GM10248 (cell line): ENCODE results near the gene FGD4.

Experiments used
- CTCF ChIA-PET: fragments of 300-600 bp; sonication (Branson Sonifier 250); formaldehyde crosslinking; extraction: SDS; loops from one replicate; lab custom pipeline; 2021; ENCODE audit warnings: antibody characterized with exemption; lab: Yijun Ruan, JAX
- POLR2A ChIA-PET: fragments of 350-650 bp; sonication (Branson Sonifier 250); formaldehyde crosslinking; extraction: SDS; loops from one replicate; lab custom pipeline; 2020; ENCODE audit warnings: antibody characterized with exemption; lab: Yijun Ruan, JAX
- DNase-seq: peaks from one replicate; pipeline ENCODE4 v3.0.0; 2012; ENCODE audit errors: extremely low spot score
- TF ChIP-seq, protein P1 (sequence below): IDR thresholded peaks from 2 replicates; pipeline ENCODE4 v1.5.1; 2012; ENCODE audit warnings: mild to moderate bottlenecking, low read depth; ENCODE audit errors: extremely low read depth, missing control alignments, control extremely low read depth

Gene FGD4

DNA sequence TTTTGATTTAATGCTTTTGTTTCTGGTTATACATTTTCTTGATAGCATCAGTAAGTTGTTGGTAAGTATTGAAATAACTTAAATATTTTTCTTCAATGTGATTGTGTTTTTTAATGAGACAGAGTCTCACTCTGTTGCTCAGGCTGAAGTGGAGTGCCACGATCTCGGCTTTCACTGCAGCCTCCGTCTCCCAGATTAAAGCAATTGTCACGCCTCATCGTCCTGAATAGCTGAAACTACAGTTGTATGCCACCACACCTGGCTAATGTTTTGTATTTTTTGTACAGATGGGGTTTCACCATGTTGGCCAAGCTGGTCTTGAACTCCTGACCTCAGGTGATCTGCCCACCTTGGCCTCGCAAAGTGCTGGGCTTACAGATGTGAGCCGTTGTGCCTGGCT is 78.8 kb downstream of the FGD4 start:
- TF ChIP-seq, protein P1, sequence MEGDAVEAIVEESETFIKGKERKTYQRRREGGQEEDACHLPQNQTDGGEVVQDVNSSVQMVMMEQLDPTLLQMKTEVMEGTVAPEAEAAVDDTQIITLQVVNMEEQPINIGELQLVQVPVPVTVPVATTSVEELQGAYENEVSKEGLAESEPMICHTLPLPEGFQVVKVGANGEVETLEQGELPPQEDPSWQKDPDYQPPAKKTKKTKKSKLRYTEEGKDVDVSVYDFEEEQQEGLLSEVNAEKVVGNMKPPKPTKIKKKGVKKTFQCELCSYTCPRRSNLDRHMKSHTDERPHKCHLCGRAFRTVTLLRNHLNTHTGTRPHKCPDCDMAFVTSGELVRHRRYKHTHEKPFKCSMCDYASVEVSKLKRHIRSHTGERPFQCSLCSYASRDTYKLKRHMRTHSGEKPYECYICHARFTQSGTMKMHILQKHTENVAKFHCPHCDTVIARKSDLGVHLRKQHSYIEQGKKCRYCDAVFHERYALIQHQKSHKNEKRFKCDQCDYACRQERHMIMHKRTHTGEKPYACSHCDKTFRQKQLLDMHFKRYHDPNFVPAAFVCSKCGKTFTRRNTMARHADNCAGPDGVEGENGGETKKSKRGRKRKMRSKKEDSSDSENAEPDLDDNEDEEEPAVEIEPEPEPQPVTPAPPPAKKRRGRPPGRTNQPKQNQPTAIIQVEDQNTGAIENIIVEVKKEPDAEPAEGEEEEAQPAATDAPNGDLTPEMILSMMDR = no peak
- no peak for DNase-seq
- CTCF ChIA-PET = interaction anchor here (0.8 to 1.0 kb wide), 2 partner anchors 17 to 1075 kb away, joined by 3 read pairs; no protein-coding TSS in a partner anchor
- POLR2A ChIA-PET = no interaction called here

DNA sequence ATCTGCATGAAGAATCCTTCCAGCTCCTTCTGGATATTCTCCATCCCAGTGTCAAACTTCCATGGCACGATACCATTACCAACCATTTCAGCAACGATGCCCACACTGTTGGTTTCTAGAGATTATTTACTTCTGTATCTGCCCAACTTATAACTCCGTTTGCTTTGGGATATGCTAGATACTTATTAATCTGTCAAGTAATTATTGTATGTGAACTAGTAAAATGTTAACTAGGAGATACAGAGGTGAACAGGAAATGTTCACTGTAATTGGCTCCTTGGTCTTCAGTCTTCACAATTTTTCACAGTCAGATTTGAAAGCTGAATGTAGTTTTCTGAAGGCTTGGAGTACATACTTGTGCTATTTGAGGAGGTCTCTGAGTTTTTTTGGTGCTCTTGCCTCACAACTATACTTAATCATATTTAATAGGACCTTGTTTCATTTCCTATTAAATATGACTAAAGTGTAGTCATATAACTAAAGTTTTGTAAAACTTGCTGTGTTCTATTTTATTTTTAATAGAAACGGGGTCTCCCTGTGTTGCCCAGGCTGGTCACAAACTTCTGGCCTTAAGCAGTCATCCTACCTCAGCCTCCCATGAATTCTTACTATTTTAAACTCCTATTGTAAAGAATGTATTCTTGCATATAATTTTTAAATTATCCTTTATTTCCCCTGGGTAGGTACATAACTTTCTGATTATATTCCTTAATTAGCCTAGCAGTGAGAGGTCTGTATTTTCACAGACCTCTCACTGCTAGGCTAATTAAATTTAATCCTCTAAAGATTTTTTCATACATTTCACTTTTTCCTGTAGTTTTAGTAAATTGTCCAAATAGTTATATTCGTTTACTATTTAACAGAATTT is 79.7 kb downstream of the FGD4 start:
- DNase-seq = no peak
- POLR2A ChIA-PET = no interaction called here
- CTCF ChIA-PET = interaction anchor here (0.8 to 1.0 kb wide), 2 partner anchors 16 to 1076 kb away, joined by 3 read pairs; no protein-coding TSS in a partner anchor
- TF ChIP-seq, protein P1 = no peak

DNA sequence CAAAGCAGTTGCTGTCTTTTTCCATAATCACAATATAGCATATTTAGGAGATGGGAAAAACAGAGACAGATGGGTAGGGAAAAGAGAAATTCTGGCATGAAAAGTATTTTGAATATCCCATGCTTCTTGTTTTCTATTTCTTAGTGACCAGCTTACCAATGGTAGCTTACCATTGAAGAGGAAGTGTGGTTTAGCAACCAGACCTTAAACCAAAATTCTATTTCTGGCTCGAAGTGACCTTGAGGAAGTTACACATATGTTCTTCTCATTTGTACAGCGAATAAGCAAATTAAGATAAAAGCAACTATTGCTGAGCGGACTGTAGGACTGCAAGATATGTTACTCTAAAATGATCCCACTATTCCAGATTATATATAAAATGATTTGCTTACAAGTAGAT is 82.9 kb downstream of the FGD4 start:
- peak; percentile 31 for DNase-seq
- POLR2A ChIA-PET = no interaction called here
- TF ChIP-seq, protein P1 = no peak
- CTCF ChIA-PET = no interaction called here

DNA sequence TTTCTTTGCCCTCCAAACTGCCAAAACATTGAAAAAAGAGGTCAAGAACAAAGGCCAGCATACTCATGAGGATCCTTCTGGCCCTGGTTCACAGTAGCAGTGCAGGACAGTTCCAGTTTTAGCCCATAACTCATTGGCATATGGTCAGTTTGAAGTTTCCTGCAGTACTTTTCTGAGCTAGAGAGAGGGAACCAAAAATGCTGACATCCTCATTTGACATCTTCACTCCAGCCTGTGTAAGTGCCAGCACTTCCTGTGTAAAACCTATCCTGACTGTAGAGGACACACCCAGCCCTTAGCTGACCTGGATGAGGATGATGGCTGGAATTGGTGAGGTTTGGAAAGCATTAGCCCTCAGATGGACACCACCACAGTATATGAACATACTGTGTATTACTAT is 84.1 kb downstream of the FGD4 start:
- POLR2A ChIA-PET = no interaction called here
- CTCF ChIA-PET = interaction anchor here (1.1 to 2.0 kb wide), 3 partner anchors 20 to 271 kb away, joined by 3 to 4 read pairs (median 4); no protein-coding TSS in a partner anchor
- no peak for DNase-seq
- TF ChIP-seq, protein P1 = no peak

DNA sequence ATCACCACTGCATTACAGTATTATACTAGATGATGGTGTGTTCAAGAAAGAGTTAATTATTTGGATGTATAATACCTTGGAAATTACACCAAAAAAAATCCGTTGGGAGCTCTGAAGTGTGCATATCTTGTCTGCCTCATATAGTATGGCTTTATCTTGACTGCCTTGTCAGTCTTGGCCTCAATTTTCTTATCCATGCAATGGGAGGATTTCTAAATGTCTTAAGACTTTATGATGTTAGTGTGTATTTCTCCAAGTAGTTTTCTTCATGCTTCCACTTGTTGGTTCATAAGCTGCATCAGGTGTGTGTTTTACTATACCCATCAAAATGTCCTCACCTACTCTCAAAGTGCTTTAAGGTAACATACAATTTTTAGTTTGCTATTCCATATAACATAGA is 84.6 kb downstream of the FGD4 start:
- CTCF ChIA-PET = interaction anchor here (1.0 to 2.0 kb wide), 6 partner anchors 8 to 271 kb away, joined by 3 to 4 read pairs (median 4); no protein-coding TSS in a partner anchor
- TF ChIP-seq, protein P1 = no peak
- POLR2A ChIA-PET = no interaction called here
- no peak for DNase-seq

DNA sequence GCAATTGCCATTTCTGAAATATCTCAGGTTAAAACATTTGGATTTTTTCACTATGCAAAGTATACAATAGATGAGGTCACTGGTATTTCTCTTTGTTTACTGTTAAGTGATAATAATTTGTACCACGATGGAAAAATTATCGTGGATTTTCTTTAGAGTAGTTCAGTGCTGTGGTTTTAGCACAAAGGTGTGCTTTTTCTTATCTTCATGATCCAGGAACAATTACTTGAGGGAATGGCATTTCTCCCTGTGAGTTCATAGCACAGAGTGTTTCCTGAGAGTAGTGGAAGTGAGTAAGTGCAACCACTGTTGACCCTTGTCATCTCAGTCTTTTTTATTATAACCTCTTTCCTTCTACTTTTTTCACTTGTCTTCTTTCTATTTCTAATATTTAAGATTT is 86.8 kb downstream of the FGD4 start:
- CTCF ChIA-PET = no interaction called here
- POLR2A ChIA-PET = no interaction called here
- TF ChIP-seq, protein P1 = no peak
- no peak for DNase-seq
